Inflammatory macrophage treated with lipopolysaccharide for 1 hour (primary cell): Measurements from ENCODE around the gene MAB21L4.

ENCODE experiments used
- DNase-seq, 2 donors: peaks; one replicate each; pipeline ENCODE4 v3.0.0-alpha.2; 2020 to 2022

MAB21L4 gene

GRCh38 chr2:240892925-240893324 is 3.0 kb downstream of the MAB21L4 start:
- no peak for DNase-seq

GRCh38 chr2:240892356-240892755 is 3.6 kb downstream of the MAB21L4 start:
- no peak for DNase-seq

- DNase-seq = no peak
These were observed 4.2 kb downstream of the MAB21L4 start for GRCh38 chr2:240891492-240892340.

GRCh38 chr2:240890691-240891090 is 5.3 kb downstream of the MAB21L4 start:
- DNase-seq = no peak

- no peak for DNase-seq
These were observed 6.1 kb downstream of the MAB21L4 start for GRCh38 chr2:240889601-240890560.

GRCh38 chr2:240888890-240889573 is 6.9 kb downstream of the MAB21L4 start:
- no peak for DNase-seq

GRCh38 chr2:240888130-240888889 is 7.6 kb downstream of the MAB21L4 start:
- no peak for DNase-seq

GRCh38 chr2:240887631-240888030 is 8.3 kb downstream of the MAB21L4 start:
- DNase-seq = no peak

- no peak for DNase-seq
These were observed 9.0 kb downstream of the MAB21L4 start for GRCh38 chr2:240886678-240887609.

- DNase-seq = no peak
These were observed 9.9 kb downstream of the MAB21L4 start for GRCh38 chr2:240886023-240886565.

- no peak for DNase-seq
These were observed 10.4 kb downstream of the MAB21L4 start for GRCh38 chr2:240885566-240885965.

- no peak for DNase-seq
These were observed 11.2 kb downstream of the MAB21L4 start for GRCh38 chr2:240884745-240885144.

GRCh38 chr2:240884221-240884620 is 11.7 kb downstream of the MAB21L4 start:
- no peak for DNase-seq

GRCh38 chr2:240881913-240882312 is 14.0 kb downstream of the MAB21L4 start:
- no peak for DNase-seq

- no peak for DNase-seq
These were observed 16.9 kb downstream of the MAB21L4 start for GRCh38 chr2:240879105-240879504.

GRCh38 chr2:240878341-240878936 is 17.5 kb downstream of the MAB21L4 start:
- no peak for DNase-seq

- DNase-seq = no peak
These were observed 18.3 kb downstream of the MAB21L4 start for GRCh38 chr2:240877460-240878340.

- DNase-seq = no peak
These were observed 19.3 kb downstream of the MAB21L4 start for GRCh38 chr2:240876475-240877251.
